AG04449 (cell line): ENCODE data around the gene AGBL4.

Source experiments
- CTCF ChIA-PET: fragments of 350-600 bp; formaldehyde crosslinking; extraction: SDS; loops from one replicate; lab custom pipeline; 2021; ENCODE audit warnings: antibody characterized with exemption; lab: Yijun Ruan, JAX
- POLR2A ChIA-PET: fragments of 400-600, 350-600 bp; formaldehyde crosslinking; extraction: SDS; loops from one replicate; lab custom pipeline; 2020; ENCODE audit warnings: antibody characterized with exemption, inconsistent platforms; lab: Yijun Ruan, JAX
- DNase-seq: peaks from one replicate; pipeline ENCODE4 v3.0.0-alpha.2; 2010; ENCODE audit warnings: low read depth, low spot score
- H3K4me3 ChIP-seq: 2 replicates; pipeline ENCODE4 v1.5.1; 2011; ENCODE audit warnings: low read depth, mild to moderate bottlenecking, control low read depth, low read length
- TF ChIP-seq, protein P1 (sequence below): IDR thresholded peaks from one replicate; pipeline ENCODE4 v1.5.1; 2011; ENCODE audit warnings: mild to moderate bottlenecking, moderate library complexity, low read length, control low read depth, inconsistent platforms; ENCODE audit not compliant: insufficient read depth; ENCODE audit errors: missing control alignments

AGBL4 gene

DNA sequence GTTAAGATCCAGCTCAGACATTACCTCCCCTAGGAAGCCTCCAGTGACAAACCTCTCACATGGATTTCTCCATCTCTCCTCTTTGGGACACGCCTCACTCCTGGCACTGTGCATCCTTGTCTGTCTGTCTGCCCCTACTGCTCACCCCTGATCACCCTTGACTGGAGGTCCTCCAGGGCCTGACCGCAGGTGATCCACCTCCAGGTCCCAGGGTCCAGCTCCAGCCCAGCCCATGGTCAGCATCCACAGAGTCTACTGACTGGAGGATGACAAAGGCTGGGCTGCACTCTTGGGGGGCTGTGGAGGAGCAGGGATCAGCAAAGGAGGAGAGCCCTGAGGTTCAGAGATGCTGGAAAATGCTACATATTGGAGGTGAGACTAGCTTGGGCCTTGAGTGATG, 1312.8 kb downstream of the AGBL4 start:
- H3K4me3 ChIP-seq: no peak overlapping the region
- DNase-seq: no peak
- CTCF ChIA-PET: interaction anchor here (2.8 kb wide), 1 partner anchor 14 kb away, joined by 10 read pairs; no protein-coding TSS in a partner anchor
- TF ChIP-seq, protein P1, sequence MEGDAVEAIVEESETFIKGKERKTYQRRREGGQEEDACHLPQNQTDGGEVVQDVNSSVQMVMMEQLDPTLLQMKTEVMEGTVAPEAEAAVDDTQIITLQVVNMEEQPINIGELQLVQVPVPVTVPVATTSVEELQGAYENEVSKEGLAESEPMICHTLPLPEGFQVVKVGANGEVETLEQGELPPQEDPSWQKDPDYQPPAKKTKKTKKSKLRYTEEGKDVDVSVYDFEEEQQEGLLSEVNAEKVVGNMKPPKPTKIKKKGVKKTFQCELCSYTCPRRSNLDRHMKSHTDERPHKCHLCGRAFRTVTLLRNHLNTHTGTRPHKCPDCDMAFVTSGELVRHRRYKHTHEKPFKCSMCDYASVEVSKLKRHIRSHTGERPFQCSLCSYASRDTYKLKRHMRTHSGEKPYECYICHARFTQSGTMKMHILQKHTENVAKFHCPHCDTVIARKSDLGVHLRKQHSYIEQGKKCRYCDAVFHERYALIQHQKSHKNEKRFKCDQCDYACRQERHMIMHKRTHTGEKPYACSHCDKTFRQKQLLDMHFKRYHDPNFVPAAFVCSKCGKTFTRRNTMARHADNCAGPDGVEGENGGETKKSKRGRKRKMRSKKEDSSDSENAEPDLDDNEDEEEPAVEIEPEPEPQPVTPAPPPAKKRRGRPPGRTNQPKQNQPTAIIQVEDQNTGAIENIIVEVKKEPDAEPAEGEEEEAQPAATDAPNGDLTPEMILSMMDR: no peak
- POLR2A ChIA-PET: no interaction called here

DNA sequence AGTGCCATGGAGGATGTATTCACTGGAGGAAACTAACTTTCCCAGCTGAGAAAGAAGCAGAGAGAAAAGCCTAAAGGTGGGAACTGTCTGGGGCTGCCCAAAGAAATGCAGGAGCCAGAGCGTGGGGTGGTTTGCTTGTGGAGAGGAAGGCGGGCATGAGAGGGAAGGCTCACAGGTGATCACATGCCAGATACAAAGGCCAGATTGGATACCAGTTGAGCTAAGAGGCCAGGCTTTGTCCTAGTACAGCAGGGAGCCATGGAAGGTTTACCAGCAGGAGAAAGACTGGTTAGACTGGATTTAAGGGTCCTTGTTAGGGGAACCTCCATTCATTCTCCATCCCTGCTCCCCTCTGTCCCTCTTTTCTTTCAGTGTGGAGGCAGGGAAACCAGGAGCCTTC, 1313.4 kb downstream of the AGBL4 start:
- H3K4me3 ChIP-seq: no peak overlapping the region

DNA sequence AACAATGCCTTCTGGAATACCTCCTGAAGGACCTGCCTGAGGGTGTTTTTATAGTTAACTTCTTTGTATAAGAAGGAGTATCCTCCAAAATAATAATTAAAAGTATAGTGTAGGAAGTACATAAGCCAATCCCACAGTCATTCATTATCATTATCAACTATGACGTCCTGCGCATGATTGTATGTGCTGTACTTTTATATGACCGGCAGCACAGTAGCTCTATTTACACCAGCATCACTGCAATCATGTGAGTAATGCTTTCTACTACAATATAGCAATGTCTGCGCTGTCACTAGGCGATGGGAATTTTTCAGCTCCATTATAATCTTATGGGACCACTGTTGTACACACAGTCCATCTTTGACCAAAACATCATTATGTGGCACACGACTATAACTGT, 1319.0 kb downstream of the AGBL4 start:
- no peak for DNase-seq
- TF ChIP-seq, protein P1: no peak
- POLR2A ChIA-PET: no interaction called here
- CTCF ChIA-PET: interaction anchor here (1.0 to 1.6 kb wide), 3 partner anchors 8 to 113 kb away, joined by 4 to 6 read pairs (median 4); no protein-coding TSS in a partner anchor
- no peak overlapping the region for H3K4me3 ChIP-seq

More for the DNA sequence above, 1313.4 kb downstream of the AGBL4 start:
- DNase-seq: no peak
- TF ChIP-seq, protein P1: no peak
- POLR2A ChIA-PET: no interaction called here
- CTCF ChIA-PET: interaction anchor here (1.0 to 2.8 kb wide), 2 partner anchors 11 to 13 kb away, joined by 4 to 10 read pairs; no protein-coding TSS in a partner anchor

DNA sequence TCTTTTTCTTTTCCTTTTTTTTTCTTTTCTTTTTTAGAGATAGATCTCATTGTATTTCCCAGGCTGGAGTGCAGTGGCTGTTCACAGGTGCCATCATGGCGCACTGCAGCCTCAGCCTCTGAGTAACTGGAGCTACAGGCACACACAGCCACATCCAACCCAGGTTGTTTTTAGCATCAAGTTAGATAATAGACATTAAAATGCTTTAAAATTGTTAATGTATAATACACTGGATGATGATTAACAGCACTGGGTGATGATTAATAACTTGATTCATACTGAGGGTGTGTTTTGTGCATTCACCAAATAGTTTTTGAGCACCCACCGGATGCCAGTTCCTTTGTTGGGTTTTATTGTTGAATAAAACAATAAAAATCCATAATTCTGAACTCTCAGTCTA, 1322.3 kb downstream of the AGBL4 start:
- CTCF ChIA-PET: interaction anchor here (1.4 kb wide), 1 partner anchor 13 kb away, joined by 3 read pairs; no protein-coding TSS in a partner anchor
- POLR2A ChIA-PET: no interaction called here
- no peak overlapping the region for H3K4me3 ChIP-seq
- no peak for DNase-seq
- TF ChIP-seq, protein P1: no peak

DNA sequence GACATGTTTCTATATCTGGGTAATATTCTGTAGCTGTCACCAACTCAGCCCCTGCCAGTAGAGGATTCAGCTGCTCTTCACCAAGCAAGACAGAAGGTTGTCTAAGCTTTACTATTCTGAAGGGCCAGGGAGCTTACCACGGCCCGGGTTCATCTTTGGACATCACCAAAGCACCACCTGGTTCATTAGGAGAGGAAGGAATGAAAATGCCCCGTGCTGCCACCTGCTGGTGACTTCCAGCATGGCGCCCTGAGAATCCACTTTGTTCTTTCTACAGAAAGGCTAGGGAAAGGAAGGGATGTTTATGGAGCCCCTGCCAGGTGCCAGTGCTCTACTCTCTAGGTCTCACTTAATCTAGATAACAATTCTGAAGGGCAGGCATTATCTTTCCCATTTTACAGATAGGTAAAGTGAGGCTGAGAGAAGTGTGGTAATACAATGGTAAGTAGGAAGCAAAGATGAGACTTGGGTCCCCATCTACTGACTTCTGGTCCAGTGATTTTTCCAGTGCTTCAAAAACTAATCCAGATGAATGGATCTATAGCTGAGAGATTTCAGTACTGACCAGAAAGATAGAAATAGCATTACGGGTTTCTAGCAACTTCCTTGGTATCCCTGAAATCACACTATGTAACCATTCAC, 1326.6 kb downstream of the AGBL4 start:
- TF ChIP-seq, protein P1: peak; percentile 85
- no peak for DNase-seq
- ChIA-PET POLR2A (no interaction called here), CTCF (interaction anchor here (0.9 to 5.1 kb wide), 23 partner anchors 8 to 586 kb away, joined by 3 to 54 read pairs (median 4); no protein-coding TSS in a partner anchor)
- no peak overlapping the region for H3K4me3 ChIP-seq

DNA sequence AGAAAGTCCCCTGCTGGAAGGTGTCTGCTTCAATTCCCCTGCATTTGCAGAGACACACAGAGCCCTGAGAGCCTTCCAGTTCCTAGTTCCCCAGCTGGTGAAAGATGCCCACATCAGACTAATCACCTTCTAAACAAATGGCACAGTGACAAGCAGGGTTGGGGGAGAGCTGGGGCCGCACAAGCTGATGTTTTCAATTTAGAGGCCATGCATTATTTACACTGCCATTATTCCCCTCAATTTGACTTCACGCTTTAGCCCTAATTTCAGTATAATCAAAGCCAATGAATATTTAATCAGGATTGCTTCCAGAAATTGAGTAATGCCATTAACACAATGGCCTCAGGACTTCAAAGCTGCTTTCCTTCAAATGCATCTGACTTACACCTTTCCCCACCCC, 1328.6 kb downstream of the AGBL4 start:
- TF ChIP-seq, protein P1: no peak
- DNase-seq: no peak
- H3K4me3 ChIP-seq: no peak overlapping the region
- ChIA-PET POLR2A (no interaction called here), CTCF (interaction anchor here (0.7 to 5.1 kb wide), 3 partner anchors 19 to 28 kb away, joined by 3 to 54 read pairs (median 3); no protein-coding TSS in a partner anchor)
